HTR-8/SVneo (cell line): ENCODE measurements around the gene MRPL12.
"Not testable (repeated sequence)": the region's sequence is repeated elsewhere in the genome, so short reads cannot be mapped to it uniquely, and the experiment has no call there.

Experiments used
- DNase-seq: peaks from one replicate; pipeline ENCODE4 v3.0.0; 2011; ENCODE audit warnings: low spot score, mixed read lengths; ENCODE audit not compliant: insufficient read length
- FAIRE-seq: peaks from 2 replicates; lab custom pipeline; 2011; peaks lifted over from hg19 to GRCh38; lab: Jason Lieb, UNC

The MRPL12 gene

DNA sequence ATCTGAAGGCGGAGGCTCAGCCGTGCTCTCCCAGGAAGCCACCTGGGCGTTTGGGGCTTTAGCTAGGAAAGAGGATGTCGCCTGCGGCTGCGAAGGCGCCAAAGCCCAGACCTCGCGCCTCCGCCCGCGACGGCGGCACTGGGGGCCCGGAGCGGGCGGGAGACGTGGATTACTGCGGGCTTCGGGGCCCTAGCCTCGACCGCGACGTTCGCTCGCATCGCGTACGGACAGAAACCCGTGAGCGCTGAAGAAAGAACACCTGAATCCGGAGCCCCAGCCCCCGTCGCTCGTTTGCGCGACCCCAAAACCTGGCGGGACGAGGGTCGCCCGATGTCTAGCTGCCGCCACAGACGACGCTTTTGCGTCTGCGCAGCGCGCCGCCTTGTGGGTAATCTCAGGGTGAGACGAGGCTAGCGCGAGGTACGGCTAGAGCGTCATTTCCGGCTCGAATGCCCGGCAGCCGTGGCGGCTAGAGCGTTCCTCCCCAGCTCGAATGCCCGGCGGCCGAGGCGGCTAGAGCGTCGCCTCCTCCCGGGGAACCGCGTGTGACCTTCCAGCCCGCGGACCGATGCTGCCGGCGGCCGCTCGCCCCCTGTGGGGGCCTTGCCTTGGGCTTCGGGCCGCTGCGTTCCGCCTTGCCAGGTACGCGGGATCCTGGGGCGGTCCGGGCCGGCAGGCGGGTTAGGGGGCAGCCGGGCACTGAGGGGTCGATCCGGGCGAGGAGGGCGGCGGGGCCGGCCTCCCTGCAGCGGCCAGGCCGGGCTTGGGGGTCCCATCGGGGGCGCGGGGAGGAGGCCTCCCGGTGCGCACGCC, at the start of gene MRPL12:
TSS of gene MRPL12 (plus strand) at position 434 of the 813 bp plus-strand sequence. CDS start at position 569, 135 bp downstream.
- DNase-seq: peak; percentile 95

DNA sequence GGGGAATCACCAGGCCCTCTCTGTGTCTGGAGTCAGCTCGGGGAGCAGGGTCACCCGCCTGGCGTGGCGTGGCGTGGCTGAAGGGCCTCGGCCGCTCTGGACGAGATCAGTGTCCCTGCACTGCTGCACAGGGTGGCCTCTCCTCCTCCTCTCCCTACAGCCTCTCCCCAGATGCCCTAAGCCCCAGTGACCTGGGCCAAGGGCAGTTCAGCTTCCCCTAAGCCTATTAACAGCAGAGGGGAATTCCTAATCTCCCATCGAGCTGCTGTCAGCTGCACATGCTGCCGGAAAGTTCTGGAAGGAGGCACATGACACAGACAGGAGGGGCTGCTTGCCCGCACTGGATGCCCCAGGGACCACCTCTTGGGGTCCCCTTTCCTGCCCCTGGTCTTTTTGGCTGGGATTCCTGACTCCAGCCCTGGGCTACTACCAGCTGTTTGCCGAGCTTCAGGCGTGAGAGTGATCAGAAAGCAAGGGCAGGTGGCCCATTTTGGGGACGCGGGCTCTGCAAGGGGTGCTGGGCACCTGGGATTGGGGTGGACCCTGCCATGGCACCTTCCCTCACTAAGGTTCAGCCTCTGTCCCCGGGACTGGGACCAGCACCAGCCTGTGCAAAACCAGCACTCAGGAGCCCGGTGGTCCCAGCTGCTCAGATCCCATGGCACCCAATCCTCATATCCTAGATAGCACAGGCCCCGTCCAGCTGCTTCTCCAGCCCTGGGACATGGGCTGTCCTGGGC, 47.6 kb upstream of the MRPL12 start:
- FAIRE-seq (no peak), DNase-seq (no peak)

More for the DNA sequence above, at the start of gene MRPL12:
- peak; percentile 97 for FAIRE-seq

DNA sequence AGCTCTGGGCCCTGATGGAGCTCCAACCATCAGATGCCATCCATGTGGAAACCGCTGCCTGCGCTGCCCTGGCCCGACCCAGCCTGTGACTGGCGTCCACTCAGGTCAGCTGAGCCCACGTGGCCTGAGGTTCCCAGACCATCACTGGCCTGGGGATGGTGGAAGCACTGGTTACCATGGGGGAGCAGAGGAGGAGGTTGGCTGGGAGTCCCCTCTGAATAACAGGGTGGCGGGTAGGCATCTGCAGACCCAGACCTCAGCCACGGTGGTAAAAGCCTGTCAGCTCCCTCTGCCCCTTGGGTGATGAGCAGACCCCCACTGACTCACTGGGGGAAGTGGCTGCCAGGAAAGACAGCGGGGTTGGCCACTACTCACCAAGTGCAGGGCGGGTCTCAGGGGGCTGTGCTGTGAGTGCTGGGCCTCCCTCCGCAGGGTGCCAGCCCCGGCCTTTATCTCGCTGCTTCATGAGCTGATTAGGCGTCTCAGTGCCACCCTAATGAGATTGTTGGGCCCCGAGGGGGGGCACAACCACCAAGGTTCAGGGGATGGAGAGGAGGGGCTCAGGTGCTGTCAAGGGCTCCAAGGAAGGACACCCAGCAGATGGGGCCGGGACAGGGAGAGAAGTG, 46.9 kb upstream of the MRPL12 start, which contains the start of gene PDE6G:
TSS of gene PDE6G (minus strand) at position 425 of the 626 bp plus-strand sequence. CDS start 3,237 bp downstream, outside the sequence.
- no peak for FAIRE-seq
- DNase-seq: no peak

DNA sequence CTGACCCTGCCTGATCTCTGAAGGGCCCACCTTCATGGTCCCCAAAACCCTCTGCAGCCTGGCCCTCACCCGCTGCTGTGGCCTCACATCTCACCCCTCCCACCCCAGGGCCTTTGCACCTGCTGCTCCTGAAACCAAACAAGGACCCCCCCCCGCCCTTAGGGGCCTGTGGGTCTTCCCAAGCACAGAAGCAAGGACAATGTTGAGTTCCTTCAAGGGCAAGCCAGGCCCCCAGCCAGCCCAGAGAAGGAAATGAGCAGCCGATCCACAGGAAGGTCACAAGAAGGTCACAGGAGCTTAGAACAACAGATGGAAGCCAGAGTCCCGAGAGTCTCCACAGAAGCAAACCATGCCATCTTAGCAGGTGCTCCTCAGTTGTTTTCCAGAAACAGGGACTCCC, 46.3 kb upstream of the MRPL12 start:
- FAIRE-seq (no peak), DNase-seq (no peak)

DNA sequence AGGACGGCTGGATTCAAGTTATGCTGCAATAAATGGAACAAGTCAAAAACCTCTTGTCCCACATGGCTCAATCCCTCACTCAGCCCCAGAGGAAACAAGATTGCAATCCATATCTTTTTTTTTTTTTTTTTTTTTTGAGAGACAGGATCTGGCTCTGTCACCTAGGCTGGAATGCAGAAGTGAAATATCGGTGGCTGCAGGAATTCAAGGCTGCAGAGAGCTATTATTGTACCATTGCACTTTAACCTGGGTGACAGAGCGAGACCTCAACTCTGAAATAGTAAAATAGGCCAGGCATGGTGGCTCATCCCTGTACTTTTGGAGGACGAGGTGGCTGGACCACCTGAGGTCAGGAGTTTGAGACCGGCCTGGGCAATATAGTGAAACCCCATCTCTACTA, 44.1 kb upstream of the MRPL12 start:
- DNase-seq (no peak), FAIRE-seq (no peak)

DNA sequence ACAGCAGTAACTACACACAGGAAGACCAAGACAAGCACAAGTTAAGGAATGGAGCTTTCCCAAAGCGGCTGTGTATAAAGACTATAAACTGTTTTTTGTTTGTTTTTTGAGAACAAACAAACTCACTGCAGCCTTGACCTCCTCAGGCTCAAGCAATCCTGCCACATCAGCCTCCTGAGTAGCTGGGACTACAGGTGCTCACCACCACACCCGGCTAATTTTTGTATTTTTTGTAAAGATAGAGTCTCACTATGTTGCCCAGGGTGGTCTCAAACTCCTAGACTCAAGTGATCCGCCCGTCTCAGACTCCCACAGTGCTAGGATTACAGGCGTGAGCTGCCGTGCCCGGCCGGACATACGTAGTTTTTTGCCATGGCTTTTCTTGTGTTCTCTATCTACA, 42.7 kb upstream of the MRPL12 start:
- FAIRE-seq (no peak), DNase-seq (no peak)

DNA sequence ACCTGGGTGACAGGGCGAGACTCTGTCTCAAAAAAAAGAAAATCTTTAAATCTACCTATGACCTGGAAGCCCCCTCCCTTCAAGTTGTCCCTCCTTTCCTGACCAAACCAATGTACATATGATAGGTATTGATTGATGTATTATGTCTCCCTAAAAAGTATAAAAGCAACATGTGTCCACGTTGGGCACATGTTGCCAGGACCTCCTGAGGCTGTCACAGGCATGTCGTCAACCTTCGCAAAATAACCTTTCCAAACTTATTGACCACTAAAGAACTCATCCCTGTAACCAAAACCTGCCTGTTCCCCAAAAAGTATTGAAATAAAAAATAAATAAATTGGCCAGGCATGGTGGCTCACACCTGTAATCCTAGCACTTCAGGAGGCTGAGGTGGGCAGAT, 41.2 kb upstream of the MRPL12 start:
- no peak for DNase-seq
- no peak for FAIRE-seq

DNA sequence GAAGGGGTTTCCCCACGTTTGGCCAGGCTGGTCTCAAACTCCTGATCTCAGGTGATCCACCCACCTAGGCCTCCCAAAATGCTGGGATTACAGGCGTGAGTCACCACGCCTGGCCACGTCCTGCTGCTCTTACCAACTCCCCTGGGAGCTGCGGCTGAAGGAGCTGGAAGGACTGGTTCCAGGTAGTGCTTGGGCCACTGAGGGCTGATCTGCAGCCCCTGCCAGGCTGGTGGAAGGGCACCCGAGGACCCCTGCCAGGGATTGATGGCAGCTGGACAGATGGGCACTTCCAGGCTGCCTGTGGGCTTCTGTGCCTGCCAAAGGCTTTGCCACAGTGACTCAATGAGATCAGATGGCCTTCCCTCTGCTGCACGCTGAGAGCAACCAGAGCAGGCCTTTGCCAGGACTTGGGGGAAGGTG, 39.1 kb upstream of the MRPL12 start:
- FAIRE-seq: no peak
- DNase-seq: no peak

DNA sequence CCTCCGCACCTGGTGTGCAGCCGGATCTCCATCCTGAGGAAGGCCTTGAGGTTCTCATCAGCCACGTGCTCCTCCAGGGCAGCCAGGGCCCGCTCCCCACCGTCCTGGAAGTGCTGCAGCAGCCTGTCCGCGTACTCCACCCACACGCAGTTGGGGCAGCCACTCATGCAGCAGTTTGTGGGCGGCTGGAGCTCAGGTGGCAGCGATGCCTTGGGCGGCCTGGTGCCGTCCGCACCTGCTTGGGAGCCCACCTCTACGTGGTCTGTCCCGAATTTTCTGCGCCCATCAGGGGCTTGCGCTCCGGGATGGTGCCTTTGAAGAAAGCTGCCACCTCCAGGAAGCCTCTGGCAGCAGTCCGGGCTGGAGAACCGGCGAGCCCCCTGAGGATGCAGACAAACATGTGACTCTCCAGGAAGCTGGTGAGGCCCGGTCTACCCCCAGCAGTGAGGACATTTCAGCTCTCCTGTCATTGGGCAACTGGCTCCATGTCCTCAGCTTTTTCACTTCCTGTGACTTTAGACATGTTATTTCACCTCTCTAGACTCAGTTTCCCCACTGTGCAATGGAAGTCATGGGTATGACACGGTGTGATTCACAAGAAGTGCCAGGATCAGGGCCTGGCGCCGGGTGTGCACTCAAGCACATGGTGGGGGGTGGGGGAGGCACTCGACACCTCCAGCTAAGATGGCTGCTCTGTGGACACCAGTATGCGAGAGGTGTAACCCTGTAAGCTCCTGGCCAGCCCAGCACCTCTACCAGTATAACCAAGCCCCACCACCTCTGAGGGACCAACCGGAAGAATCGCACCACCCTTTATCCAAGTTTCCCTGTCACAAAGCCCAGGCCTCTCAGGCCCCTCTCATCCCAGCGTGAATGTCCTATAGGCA, 37.7 kb upstream of the MRPL12 start:
- DNase-seq (no peak), FAIRE-seq (no peak)

DNA sequence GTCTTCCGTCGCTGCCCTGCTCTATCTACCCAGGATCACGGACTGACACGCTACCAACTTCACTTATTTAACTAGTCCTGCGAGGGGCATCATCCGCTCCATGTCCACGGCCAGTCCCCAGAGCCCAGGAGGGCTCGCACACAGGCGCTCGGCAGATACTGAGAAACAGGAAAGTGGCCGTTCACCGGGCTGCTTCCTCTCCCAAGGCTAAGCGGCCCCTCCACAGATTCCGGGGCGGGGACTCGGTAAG, 37.1 kb upstream of the MRPL12 start:
- no peak for FAIRE-seq
- no peak for DNase-seq

DNA sequence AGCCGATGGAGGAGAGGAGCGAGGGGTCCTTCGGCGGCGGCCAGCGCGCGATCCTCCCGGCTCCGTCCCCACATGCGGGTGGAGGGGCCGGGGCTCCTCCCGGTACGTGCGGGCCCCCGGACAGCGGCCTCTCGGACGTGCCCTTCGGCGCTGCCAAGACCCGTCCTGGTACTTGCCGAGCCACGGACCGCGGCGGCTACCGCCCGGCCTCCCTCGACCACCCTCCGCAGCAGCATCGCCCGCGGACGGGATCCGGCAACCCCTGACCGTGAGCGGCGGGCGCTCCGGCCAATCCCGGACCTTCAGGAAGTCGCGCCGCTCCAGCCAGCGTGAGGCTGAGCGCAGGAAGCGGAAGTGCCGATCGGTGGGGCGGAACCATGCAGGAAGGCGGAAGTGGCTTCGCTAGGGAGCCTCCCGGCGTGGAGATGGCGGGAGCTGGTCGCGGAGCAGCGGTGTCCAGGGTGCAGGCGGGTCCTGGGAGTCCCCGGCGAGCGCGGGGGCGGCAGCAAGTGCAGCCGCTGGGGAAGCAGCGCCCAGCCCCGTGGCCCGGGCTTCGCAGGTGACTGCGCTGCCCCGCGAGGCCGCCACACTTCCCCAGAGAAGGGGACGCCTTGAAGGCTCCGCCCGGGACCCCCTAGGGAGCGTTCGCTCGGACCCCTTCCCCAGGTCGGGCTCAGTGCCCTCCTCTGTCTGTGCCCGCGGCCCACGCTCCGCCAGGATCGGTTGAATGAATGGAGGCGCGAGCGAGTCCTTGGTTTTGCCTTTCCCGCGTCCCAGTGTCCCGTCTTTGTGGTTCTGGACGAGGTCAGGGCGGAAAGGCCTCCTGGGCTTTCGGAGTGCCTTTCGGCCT, 36.6 kb upstream of the MRPL12 start, which contains the start of the genes CCDC137 and OXLD1:
TSS of gene CCDC137 (plus strand) at position 396 of the 850 bp plus-strand sequence. CDS start at position 426, 30 bp downstream.
TSS of gene OXLD1 (minus strand) at position 264 of the 850 bp plus-strand sequence. CDS start at position 236, 28 bp downstream.
- FAIRE-seq: peak; percentile 86
- DNase-seq: peak; percentile 98

DNA sequence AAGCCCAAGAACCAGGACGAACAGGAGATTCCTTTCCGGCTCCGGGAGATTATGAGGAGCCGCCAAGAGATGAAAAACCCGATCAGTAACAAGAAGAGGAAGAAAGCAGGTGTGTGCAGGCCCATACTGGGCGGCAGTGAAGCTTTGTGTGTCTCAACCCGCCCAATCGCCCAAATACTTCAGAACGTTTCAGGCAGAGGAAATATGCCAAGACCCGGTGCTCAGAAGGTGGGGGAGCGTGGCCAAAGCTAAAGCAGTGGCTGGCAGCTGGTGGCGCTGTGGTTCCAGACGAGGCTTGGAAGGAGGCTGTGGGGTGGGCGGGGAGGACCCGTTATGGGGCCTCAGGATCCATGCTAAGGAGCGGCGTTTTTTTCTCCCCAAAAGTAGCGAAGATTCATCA, 35.4 kb upstream of the MRPL12 start:
- no peak for DNase-seq
- no peak for FAIRE-seq

DNA sequence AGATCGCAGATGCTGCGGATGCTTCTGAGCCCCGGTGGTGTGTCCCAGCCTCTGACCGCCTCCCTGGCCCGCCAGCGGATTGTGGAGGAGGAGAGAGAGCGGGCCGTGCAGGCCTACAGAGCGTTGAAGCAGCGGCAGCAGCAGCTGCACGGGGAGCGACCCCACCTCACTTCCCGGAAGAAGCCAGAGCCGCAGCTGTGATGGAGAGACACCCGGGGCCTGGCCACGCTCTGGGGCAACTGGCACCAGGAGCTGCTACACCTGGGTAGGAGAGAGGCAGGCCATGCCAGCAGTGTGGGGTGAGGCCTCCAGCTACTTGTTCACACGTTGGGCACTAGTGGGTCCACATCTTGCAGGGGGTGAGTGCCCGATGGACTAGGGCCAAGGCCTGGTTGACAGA, 30.7 kb upstream of the MRPL12 start:
- FAIRE-seq: no peak

DNA sequence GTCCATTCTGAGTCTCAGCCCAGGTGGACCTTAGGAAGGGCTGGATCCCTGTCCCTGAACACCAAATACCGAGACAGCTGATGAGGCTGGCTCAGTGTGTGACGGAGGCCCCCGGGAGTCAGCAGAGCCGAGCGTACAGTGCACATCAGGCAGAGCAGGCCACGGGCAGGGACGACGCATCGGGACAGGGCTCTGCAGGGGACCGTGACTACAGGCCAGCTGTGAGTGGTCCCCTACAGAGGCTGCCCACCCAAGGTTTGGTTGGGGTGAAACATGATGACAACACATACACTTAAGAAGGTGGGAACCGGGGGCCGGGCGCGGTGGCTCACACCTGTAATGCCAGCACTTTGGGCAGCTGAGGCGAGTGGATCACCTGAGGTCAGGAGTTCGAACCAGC, 30.2 kb upstream of the MRPL12 start:
- no peak for DNase-seq
- FAIRE-seq: no peak

More for the DNA sequence above, 30.7 kb upstream of the MRPL12 start:
- DNase-seq: no peak

DNA sequence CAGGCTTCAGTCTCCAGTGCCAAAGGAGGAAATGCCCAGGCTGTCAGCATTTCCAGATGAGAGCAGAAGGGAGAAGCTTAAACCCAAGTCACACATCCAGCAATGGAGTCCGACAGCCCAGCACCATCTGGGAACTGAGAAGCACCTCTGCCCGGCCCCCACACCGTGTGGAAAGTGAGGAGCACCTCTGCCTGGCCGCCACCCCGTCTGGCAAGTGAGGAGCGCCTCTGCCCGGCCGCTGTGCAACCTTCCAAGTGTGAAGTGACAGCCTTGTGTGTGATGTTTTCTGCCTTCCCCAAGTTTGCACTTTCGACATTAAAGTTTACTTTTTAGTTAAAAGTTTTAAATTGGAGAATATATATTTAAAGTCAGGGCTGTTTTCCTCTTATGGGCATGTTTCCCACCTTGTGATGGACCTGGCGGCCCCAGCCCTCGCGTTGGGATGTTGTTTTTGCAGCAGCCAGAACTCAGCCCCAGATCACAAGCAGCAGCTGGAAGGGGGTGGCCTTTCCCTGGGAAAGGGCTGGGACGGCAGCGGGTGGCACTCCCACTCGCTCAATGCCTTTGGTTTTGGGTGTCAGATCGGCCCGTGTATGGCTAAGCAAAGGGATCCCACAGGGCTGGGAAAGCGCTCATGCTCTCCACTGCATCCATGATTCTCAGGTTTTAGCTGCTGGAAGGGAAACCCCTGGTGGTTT, 29.5 kb upstream of the MRPL12 start:
- DNase-seq (no peak), FAIRE-seq (no peak)

DNA sequence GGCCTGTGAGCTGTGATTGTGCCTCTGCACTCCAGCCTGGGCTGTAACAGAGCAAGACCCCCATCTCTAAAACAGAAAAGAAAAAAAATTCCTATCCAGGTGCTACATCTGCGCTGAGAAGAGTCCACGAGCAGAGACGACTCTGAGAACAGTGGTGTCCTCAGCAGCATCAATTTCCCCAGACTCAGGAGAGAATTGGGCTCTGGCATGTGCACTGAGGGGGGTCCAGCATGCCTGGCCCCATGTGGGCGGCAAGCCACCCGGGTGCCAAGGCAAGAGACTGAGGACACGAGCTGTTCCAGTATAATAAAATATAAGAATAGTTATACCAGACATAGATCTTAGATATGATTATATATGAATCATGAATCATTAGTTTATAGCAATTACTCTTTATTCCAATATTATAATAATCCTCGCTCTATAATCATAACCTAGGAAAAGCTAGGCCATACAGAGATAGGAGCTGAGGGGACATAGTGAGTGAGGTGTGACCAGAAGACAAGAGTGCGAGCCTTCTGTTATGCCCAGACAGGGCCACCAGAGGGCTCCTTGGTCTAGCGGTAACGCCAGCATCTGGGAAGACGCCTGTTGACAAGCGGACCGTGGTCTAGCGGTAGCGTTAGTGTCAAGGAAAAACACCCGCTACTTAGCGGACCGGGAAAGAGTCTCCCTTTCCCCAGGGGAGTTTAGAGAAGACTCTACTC, 27.5 kb upstream of the MRPL12 start:
- not testable (repeated sequence) for FAIRE-seq, DNase-seq

DNA sequence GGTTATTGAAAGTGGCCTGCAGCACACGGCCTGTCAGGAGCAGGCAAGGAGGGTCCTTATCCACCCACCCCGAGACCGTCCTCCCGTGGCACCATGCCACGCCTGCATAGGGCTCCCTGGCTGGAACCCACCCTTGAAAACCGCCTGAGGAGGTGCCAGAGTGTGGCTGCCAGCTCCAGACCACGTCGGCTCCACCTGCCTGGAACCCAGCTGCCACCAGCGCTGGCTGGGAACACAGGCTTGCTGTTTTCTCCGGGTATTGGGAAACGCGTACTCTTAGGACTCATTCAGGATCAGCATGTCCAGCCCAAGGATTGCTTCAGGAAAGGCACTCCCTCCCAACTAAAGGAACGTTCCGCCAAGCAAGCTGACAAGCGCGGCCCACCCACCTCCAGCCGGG, 26.3 kb upstream of the MRPL12 start:
- DNase-seq (no peak), FAIRE-seq (no peak)

DNA sequence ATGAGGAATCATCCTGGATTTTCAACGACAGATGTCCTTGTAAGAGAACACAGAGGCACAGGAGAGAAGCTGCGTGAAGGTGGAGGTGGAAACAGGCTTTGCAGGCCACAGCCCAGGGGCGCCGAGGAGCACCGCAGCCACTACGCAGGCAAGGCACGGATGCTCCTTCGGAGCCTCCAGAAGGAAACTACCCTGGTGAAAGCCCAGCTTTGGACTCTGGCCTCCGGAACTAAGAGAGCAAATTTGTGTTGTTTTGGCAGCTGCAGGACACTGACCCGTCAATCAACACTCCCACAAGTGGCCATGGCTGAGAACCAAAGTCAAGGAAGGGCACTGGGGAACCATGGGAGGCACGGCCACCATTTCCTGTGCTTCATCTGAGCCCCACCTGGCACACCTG, 23.0 kb upstream of the MRPL12 start:
- no peak for DNase-seq
- no peak for FAIRE-seq
